H1 (cell line): ENCODE data around the gene SULT2B1. TPM values are rescaled to one million over a fixed set of nuclear protein-coding genes. Genes with fewer than 3 reads are reported as not detected.

Experiments used
- BCL11A ChIP-seq, 2 experiments: IDR thresholded peaks; one replicate each; pipeline ENCODE4 v1.6.1; 2011; ENCODE audit warnings: low read depth in 2 of 2, low read length in 2 of 2, mild to moderate bottlenecking in 2 of 2
- CEBPB ChIP-seq: IDR thresholded peaks from 2 replicates; pipeline ENCODE4 v1.6.1; 2012; ENCODE audit warnings: low read depth, low read length
- E2F6 ChIP-seq: IDR thresholded peaks from 2 replicates; pipeline ENCODE4 v1.6.1; 2012; ENCODE audit warnings: inconsistent platforms
- EP300 ChIP-seq, 2 experiments: IDR thresholded peaks; 1 replicate in 1 of 2; 2 replicates in 1 of 2; pipeline ENCODE4 v1.6.1; 2011 to 2012; ENCODE audit warnings: low read depth in 2 of 2, low read length in 2 of 2, mild to moderate bottlenecking in 2 of 2, borderline replicate concordance in 1 of 2, inconsistent platforms in 1 of 2, moderate library complexity in 1 of 2
- POU5F1 ChIP-seq: IDR thresholded peaks from 2 replicates; pipeline ENCODE4 v1.6.1; 2011; ENCODE audit warnings: low read depth, mild to moderate bottlenecking, low read length, moderate library complexity
- polyA plus RNA-seq, 7 experiments: library from polyadenylated mRNA; depleted of rRNA in 3 of 7; stranded (reverse) in 5 of 7; unstranded in 2 of 7; fragments of >200 nt in 5 of 7; fragments of 200-250 nt in 2 of 7; gene quantifications; 1 replicate in 5 of 7; 2 replicates in 1 of 7; 4 replicates in 1 of 7; pipeline versions ENCODE4 v1.2.1 to v1.2.3, GENCODE V29; 2011 to 2013; ENCODE audit warnings: missing spikeins in 2 of 7, mixed read lengths in 2 of 7
- total RNA-seq: library from RNA; stranded (reverse); fragmentation: NEBNext Ultra II Directional; extraction: Animal tissue kit (Norgen Biotek cat#: 25700); gene quantifications from 2 replicates; pipeline ENCODE4 v1.2.1, GENCODE V29; 2021
- TF ChIP-seq, protein P1 (sequence below), 3 experiments: IDR thresholded peaks; 1 replicate in 2 of 3; 2 replicates in 1 of 3; pipeline versions ENCODE4 v1.5.1 to v1.6.1; 2011; ENCODE audit warnings: low read length in 3 of 3, mild to moderate bottlenecking in 3 of 3, inconsistent platforms in 2 of 3, low read depth in 1 of 3, moderate library complexity in 1 of 3; ENCODE audit not compliant: insufficient read depth in 1 of 3; ENCODE audit errors: control extremely low read depth in 1 of 3
- TF ChIP-seq, protein P2 (sequence below): fragments of 300-600 bp; sonication (generic); IDR thresholded peaks from 2 replicates; pipeline ENCODE4 v1.7.1; 2012; ENCODE audit warnings: low read length, moderate library complexity, mild to moderate bottlenecking, inconsistent platforms; ENCODE audit not compliant: insufficient replicate concordance

SULT2B1 gene
- total and polyA plus RNA-seq, 2 of the 8 experiments (the other 6 are each of a cell fraction or from before 2014, with no cell fraction given) = 1.5 to 2.6 TPM

GRCh38 chr19:48623556-48624066, 71.6 kb downstream of the SULT2B1 start (continued):
- TF ChIP-seq, protein P1, sequence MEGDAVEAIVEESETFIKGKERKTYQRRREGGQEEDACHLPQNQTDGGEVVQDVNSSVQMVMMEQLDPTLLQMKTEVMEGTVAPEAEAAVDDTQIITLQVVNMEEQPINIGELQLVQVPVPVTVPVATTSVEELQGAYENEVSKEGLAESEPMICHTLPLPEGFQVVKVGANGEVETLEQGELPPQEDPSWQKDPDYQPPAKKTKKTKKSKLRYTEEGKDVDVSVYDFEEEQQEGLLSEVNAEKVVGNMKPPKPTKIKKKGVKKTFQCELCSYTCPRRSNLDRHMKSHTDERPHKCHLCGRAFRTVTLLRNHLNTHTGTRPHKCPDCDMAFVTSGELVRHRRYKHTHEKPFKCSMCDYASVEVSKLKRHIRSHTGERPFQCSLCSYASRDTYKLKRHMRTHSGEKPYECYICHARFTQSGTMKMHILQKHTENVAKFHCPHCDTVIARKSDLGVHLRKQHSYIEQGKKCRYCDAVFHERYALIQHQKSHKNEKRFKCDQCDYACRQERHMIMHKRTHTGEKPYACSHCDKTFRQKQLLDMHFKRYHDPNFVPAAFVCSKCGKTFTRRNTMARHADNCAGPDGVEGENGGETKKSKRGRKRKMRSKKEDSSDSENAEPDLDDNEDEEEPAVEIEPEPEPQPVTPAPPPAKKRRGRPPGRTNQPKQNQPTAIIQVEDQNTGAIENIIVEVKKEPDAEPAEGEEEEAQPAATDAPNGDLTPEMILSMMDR (IDR thresholded peaks at IDR 0.05; ENCODE audit: control extremely low read depth in 1 of 3, insufficient read depth in 1 of 3, low read depth in 1 of 3, low read length in 3 of 3) = no peak
- TF ChIP-seq E2F6 = no peak
- TF ChIP-seq POU5F1 = no peak
- TF ChIP-seq, protein P2, sequence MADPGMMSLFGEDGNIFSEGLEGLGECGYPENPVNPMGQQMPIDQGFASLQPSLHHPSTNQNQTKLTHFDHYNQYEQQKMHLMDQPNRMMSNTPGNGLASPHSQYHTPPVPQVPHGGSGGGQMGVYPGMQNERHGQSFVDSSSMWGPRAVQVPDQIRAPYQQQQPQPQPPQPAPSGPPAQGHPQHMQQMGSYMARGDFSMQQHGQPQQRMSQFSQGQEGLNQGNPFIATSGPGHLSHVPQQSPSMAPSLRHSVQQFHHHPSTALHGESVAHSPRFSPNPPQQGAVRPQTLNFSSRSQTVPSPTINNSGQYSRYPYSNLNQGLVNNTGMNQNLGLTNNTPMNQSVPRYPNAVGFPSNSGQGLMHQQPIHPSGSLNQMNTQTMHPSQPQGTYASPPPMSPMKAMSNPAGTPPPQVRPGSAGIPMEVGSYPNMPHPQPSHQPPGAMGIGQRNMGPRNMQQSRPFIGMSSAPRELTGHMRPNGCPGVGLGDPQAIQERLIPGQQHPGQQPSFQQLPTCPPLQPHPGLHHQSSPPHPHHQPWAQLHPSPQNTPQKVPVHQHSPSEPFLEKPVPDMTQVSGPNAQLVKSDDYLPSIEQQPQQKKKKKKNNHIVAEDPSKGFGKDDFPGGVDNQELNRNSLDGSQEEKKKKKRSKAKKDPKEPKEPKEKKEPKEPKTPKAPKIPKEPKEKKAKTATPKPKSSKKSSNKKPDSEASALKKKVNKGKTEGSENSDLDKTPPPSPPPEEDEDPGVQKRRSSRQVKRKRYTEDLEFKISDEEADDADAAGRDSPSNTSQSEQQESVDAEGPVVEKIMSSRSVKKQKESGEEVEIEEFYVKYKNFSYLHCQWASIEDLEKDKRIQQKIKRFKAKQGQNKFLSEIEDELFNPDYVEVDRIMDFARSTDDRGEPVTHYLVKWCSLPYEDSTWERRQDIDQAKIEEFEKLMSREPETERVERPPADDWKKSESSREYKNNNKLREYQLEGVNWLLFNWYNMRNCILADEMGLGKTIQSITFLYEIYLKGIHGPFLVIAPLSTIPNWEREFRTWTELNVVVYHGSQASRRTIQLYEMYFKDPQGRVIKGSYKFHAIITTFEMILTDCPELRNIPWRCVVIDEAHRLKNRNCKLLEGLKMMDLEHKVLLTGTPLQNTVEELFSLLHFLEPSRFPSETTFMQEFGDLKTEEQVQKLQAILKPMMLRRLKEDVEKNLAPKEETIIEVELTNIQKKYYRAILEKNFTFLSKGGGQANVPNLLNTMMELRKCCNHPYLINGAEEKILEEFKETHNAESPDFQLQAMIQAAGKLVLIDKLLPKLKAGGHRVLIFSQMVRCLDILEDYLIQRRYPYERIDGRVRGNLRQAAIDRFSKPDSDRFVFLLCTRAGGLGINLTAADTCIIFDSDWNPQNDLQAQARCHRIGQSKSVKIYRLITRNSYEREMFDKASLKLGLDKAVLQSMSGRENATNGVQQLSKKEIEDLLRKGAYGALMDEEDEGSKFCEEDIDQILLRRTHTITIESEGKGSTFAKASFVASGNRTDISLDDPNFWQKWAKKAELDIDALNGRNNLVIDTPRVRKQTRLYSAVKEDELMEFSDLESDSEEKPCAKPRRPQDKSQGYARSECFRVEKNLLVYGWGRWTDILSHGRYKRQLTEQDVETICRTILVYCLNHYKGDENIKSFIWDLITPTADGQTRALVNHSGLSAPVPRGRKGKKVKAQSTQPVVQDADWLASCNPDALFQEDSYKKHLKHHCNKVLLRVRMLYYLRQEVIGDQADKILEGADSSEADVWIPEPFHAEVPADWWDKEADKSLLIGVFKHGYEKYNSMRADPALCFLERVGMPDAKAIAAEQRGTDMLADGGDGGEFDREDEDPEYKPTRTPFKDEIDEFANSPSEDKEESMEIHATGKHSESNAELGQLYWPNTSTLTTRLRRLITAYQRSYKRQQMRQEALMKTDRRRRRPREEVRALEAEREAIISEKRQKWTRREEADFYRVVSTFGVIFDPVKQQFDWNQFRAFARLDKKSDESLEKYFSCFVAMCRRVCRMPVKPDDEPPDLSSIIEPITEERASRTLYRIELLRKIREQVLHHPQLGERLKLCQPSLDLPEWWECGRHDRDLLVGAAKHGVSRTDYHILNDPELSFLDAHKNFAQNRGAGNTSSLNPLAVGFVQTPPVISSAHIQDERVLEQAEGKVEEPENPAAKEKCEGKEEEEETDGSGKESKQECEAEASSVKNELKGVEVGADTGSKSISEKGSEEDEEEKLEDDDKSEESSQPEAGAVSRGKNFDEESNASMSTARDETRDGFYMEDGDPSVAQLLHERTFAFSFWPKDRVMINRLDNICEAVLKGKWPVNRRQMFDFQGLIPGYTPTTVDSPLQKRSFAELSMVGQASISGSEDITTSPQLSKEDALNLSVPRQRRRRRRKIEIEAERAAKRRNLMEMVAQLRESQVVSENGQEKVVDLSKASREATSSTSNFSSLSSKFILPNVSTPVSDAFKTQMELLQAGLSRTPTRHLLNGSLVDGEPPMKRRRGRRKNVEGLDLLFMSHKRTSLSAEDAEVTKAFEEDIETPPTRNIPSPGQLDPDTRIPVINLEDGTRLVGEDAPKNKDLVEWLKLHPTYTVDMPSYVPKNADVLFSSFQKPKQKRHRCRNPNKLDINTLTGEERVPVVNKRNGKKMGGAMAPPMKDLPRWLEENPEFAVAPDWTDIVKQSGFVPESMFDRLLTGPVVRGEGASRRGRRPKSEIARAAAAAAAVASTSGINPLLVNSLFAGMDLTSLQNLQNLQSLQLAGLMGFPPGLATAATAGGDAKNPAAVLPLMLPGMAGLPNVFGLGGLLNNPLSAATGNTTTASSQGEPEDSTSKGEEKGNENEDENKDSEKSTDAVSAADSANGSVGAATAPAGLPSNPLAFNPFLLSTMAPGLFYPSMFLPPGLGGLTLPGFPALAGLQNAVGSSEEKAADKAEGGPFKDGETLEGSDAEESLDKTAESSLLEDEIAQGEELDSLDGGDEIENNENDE = no peak
- no peak for TF ChIP-seq BCL11A (IDR thresholded peaks at IDR 0.05; ENCODE audit: low read depth in 2 of 2, low read length in 2 of 2)
- TF ChIP-seq CEBPB = 0 out of 2 replicates have a peak, but pooled peaks have one; percentile 44
- TF ChIP-seq EP300 (IDR thresholded peaks at IDR 0.05; ENCODE audit: borderline replicate concordance in 1 of 2, low read depth in 2 of 2, low read length in 2 of 2) = no peak
